COLO829 (cell line): ENCODE data around the gene OR2T5.
"Not testable (repeated sequence)": the region's sequence is repeated elsewhere in the genome, so short reads cannot be mapped to it uniquely, and the experiment has no call there.

ENCODE experiments used
- DNase-seq: peaks from one replicate; pipeline ENCODE4 v3.0.0; 2012; ENCODE audit warnings: low spot score

The OR2T5 gene, protein sequence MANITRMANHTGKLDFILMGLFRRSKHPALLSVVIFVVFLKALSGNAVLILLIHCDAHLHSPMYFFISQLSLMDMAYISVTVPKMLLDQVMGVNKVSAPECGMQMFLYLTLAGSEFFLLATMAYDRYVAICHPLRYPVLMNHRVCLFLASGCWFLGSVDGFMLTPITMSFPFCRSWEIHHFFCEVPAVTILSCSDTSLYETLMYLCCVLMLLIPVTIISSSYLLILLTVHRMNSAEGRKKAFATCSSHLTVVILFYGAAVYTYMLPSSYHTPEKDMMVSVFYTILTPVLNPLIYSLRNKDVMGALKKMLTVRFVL

DNA sequence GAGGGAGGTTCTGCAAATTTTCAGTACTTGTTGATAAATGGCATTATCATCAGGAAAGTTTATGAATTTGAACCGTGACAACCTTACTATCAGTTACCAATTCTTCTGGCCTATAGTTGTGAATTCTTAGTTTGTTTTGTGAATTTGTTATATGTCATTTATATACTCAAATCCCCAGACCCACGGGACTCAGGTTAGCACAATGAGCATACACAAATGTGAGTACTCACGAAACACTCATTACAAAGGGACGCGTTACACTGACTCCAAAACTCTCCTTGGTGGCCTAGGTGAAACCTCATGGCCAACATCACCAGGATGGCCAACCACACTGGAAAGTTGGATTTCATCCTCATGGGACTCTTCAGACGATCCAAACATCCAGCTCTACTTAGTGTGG, at the start of gene OR2T5:
OR2T5 (plus strand) TSS at position 301 of the 400 bp plus-strand sequence; CDS start at position 301, 0 bp downstream.
- not testable (repeated sequence) for DNase-seq

DNA sequence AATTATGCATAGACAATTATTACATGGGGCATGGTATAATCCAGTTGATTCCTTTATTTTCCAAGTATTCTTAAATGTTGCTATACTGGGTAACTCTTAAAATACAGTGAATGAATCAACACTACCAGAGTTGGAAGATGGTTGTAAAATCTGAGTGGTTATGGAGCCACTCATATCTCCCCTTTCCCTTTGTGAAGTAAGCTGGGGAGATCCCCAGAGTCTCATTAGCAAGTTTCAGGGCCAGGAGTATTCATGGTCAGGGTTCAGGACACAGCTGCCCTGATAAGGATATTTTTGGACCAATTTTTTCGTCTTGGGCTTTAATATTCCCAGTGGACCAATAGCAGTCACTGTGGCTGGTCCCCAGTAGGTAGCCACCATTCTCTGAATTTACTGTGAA, 49.7 kb upstream of the OR2T5 start:
- DNase-seq = not testable (repeated sequence)

DNA sequence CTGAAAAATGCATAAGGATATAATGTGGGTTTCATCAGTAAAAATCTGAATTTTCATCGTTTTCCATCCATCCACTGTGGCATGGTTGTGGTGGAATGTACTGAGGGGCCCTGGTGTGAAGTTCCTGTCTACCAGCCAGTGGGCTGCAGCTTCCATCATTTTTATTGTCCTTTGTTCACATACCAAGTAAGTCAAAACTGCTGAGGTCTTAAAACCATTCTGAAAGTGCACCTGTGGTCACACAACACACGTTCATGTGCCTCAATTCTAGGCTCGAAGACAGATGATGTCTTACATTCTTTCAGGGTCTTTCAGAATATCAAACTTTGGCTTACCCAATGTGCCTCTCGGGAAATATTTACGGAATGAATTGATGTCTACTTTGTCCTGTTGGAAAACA, 49.1 kb upstream of the OR2T5 start:
- DNase-seq = not testable (repeated sequence)

DNA sequence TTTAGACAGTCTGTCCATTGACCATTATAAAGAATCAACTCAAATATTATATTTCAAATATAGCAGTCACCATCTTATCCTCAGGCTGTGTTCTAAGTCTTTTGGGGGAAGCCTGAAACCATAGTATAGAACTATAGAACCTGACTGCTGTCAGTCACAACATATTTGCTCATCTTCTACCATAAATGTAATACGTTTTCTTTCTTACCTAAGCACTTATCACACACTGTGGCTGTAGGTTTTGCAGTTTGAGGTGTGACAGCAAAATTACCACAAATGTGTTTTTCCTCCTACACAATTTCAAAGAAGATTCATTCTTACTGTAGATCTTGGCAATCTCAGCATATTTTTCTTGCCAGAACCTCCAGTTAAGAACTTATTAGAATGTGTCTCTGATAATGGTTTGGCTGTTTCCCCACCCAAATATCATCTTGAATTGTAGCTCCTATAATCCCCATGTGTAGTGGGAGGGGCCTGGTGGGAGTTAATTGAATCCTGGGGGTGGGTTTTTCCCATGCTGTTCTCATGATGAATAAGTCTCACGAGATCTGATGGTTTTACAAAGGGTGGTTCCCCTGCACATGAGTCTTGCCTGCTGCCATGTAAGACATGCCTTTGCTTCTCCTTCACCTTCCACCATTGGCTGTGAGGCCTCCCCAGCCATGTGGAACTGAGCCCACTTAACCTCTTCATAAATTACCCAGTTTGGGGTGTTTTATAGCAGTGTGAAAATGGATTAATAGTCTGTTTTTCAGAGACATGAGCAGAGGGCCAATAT, 45.7 kb upstream of the OR2T5 start:
- not testable (repeated sequence) for DNase-seq

DNA sequence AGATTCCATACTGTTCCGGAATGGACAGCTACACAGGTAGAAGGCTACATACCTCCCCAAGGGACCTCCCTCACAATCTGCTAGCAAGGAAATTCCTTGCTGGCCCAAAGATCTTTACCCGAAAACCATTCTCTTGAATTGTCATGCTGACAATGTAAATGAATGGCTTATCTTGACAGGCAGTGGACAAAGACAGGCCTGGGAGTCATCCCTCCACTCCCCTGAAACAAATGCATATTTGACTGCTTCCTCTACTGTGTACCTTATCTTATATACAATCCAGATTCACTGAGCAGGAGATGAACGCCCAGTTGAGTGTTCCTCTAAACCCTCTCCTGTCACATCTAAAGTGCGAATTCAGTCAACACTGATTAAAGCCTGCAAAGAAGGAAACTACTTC, 43.8 kb upstream of the OR2T5 start:
- DNase-seq = not testable (repeated sequence)

DNA sequence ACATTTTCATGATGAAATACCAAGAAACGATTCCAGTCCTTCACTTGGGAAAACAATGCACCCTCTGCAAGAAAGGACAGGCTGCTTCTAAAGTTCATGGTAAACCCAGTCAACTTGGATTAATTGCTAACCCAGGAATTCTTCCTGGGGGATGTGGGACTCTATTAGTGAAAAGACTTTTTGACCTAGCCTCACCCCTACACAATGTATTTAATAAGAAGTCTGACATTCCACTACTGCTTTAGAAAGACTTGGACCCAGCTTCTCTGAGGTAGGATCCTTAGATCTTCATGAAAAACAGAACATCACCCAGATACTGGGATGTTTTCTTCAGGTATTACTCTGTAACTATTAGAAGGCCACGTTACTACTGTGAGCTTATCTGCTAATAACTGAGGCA, 43.0 kb upstream of the OR2T5 start, which contains the start of gene OR2T2:
OR2T2 (plus strand) TSS at position 239 of the 400 bp plus-strand sequence. CDS start 7,161 bp downstream, outside the sequence.
- not testable (repeated sequence) for DNase-seq

DNA sequence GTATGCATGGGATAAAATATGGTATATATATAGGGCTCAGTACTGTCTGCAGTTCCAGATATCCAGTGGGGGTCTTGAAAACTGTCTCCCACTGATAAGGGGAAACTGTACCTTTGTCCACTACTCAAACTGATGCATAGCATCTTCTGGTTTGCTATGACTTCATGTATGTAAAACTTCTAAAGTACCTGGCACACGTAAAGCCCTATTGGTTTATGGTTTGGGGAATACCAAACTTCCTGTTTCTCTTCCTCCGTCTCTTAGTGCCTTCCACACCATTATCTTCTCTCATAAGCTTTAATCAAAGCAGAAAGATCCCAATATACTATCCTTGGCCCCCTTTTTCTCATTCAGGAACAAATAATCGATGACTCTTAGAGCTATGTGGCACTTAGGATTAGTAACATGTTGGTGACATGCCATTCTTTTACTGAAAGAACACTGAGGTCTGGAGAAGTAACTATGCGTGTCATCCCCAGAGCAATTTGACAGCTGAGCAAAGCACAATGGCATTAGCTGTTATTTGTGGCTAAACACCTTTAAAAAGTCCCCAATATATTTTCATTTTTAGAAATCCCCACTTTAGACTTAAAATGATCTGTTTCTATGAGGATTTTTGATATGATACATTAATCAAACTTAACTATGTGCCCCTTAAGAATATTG, 39.8 kb upstream of the OR2T5 start:
- not testable (repeated sequence) for DNase-seq

DNA sequence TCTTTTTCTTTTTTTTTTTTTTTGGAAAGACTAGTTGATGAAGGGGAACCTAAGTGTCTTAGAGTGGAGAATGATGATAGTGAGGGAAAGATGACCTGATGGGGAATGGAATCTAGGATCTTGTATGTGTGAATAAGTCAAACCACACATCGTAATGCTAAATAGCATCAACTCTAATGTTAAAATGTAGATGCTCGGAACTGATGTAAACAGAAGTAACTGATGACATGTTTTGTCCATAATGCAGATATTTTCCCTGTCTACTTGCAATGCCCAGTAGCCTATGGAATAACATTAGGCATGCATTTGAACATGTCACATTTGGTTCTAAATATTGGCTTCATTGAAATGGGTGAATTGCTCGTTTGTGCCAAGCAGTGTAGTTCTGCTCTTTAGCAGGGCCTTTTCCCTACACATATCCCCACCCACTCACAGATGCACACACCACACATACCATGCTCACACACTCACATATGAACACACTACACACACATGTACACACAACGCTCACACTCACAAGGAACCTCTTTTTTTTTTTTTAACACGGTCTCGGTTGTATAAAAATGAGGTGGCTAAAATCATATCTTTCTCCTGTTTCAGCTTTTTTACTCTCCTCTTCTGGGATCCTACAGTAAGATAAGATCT, 38.4 kb upstream of the OR2T5 start:
- DNase-seq = not testable (repeated sequence)

DNA sequence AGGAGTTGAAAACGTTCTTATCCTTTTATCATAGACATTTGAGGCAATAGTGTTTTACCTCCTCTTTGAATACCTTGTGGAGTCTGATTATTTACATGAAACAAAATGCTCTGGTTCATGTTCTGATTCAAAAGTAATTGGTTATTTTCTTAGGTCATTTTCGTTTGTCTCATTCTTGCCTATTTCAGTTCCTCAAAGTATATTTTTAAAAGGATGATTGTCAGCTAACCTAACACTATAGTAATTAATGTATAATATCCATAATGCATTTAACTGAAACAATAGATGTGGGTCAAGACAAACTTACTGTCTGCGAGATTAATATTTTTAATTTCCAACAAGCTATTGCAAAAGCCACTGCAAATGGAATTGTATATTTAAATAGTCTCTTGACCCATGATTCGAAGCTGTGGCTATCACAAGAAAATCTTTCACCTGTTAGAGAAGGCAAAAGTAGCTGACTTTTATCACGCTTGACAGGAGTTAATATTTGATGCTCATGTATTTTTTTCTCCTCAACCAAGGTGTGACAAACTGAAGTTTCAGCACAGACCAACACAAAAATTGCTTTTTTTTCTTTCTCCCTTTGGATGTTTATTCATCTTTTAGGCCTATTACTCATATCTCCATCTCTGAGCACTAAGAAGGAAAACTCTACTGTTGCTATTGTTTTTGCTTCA, 37.8 kb upstream of the OR2T5 start:
- not testable (repeated sequence) for DNase-seq

DNA sequence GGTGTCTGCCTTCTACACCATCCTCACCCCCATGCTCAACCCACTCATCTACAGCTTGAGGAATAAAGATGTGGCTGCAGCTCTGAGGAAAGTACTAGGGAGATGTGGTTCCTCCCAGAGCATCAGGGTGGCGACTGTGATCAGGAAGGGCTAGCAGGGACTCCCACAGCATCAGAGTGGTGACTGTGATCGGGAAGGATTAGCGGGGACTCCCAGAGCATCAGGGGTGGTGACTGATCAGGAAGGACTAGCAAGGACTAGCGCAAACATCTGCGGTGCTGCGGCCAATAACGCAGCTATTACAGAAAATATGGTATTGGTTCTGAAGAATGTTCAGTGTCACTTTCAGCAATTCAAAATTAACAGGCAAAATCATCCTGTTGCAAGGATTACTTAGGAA, 34.8 kb upstream of the OR2T5 start:
- DNase-seq = not testable (repeated sequence)

DNA sequence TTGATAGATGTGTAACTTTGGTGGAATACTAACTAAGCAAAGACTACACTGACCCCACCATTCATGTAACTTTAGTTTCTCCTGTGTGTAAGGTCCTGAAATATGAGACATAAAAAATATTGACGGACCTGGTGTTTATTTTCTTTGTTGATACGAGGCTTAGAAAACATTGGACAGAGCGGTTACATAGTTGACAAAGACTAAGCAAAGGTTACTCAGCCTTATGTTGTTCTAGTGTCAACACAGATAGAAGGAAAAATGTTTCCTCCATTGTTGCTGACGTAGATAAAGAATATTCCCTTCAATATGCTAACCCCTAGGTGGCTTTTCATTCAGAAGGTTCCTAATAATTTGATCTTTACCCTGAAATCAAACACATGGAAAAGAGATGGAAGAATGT, 33.3 kb upstream of the OR2T5 start:
- DNase-seq = not testable (repeated sequence)

DNA sequence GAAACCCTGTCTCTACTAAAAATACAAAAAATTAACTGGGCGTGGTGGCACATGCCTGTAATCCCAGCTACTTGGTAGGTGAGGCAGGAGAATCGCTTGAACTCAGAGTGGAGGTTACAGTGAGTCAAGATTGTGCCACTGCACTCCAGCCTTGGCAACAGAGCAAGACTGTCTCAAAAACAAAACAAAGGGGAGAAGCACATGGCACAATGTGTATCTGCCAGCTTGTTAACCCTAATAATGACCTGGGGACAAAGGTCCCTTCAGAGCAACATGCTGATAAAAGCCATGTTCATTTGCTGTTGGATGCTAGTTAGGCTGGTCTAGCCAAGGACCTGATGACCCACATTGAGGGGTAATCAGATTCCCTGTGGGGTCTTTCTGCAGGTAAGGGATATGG, 31.8 kb upstream of the OR2T5 start:
- not testable (repeated sequence) for DNase-seq

DNA sequence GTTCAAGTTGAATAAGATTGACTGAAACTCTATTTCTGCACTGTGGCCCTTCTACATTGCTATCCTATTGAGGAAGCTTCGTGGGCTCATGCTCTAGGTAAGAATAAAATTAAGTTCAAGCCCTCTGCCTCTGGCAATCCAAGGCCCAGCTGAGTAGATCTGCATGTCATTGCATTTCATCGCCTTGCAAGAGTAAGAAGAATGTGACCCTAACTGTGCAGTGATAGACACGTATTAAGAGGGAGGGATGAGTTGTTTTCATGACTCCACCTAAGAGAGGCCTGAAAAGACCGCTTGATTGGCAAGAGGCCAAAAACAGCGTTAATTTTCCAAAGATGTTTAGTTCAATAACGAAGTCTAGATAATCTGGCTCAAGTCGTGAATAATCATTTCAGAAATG, 29.3 kb upstream of the OR2T5 start:
- not testable (repeated sequence) for DNase-seq

DNA sequence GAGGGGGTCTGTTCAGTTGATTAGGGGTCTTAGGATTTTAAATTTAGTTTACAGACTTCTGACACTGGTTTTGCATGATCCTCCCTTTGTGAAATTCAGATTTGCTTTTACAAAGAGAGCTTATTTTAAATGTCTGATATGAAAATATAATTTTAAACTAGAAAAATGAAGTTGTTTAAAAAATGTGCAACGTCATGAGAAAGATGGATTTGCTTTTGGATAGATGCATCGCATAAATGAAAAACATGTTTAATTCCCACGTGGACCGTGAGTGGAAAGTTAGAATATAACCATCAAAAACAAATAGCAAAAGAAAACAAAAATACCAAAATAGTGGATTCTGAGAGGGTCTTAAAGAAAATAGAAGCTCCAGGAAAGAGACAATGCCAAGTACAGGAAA, 17.2 kb upstream of the OR2T5 start:
- DNase-seq = no peak

DNA sequence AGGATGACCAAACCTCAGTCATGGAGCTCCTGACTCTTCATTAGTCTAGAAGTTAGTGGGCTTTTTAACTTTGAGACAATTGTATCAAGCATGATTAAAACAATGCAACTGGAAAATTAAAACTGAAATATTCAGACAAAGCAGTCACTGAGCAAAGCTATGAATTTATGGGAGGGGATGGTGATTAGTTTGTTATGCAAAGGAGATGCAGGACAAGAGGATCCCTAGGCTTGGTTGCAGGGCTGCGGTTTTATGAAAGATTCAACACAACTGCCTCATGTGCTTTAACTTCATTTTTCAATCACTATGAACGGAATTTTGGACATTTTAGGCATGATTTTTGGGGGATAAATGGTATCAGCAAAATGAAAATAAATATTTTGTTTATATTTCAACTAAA, 16.3 kb upstream of the OR2T5 start:
- not testable (repeated sequence) for DNase-seq

DNA sequence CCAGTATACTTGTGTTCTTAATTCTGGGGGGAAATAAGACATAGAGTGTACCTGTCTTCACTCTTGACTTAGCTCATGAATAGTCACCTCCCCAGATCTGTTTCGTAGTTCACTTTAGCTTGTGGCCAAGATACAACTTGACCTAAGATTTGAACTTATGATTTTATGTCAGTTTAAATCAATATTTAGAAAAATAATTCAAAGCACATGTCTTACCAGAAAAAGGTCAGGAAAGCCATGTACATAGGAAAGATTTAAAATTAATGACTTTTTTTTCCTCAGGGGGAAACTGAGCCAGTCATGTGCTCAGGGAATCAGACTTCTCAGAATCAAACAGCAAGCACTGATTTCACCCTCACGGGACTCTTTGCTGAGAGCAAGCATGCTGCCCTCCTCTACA, 15.3 kb upstream of the OR2T5 start, which contains the start of gene OR2T3:
OR2T3 (plus strand) TSS at position 301 of the 400 bp plus-strand sequence; CDS start at position 301, 0 bp downstream.
- not testable (repeated sequence) for DNase-seq

DNA sequence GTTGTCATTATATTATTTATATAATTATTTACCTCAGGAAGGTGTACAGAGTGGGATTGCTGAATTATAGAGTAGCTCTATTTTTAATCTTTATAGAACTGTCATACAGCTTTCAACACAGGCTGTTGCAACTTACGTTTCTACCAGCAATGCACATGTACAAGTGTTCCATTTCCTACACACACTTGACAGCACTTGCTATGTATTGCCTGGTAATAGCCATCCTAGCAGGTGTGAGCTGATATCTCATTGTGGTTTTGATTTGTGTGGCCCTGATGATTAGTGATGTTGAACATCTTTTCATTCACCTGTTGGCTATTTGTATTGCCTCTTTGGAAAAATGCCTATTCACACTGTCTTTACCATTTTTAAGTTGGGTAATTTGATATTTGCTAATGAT, 12.7 kb upstream of the OR2T5 start:
- DNase-seq = not testable (repeated sequence)

DNA sequence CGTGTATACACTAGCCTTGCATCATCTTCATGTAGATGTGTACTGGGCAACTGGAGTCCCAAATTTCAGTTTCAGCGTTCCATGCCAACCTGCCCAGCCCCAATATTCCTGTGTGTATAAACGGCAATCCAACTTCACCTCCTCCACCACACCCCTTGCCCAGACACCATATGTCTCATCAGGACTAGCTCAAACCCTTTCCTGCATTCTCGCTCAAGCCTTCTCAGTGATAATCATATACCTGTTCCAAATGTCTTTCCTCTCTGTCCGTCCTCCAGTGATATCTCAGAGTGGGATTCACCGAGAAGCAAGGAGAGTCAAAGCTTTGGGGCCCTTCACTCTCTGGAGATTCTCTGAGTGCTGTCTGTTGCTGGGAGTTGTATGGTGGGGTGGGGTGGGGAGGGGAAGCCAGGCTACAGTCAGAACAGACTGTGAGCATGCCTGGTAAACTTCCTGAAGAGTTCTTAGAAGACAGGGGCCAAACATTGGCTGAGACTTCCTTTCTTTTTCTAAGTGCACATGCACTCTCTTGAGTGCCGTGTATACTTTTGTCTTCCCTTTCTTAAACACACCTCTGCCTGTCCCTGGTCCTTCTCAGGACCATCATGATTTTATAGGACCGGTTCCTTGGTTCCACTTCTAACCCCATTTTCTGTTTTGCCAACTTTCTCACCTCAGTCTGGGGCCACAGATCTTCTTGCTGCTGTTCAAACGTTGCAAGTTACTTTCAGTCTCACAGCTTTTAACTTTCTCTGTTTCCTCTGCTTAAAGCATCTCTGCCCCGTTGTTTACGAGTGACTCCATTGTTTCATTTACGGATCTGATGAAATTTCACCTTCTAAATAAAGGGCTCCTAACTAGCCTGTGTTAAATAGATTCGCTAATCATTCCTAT, 6.5 kb upstream of the OR2T5 start:
- DNase-seq = not testable (repeated sequence)

DNA sequence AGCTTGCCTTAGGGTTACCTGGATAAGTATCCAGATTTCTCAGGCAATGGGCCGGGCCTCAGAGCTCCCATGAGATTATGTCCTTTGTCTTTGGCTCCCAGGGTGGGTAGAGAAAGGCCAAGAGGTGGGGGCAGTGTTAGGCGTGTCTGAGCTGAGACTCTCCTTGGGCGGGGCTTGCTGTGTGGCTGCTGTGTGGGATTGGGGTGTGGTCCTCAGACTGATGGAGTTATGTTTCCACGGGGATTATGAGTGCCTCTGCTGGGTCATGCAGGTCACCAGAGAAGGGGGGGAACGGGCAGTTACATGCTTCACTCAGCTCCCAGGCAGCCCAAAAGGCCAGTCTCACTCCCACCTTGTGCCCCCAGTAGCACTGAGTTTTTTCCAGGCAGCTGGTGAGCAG, 8.3 kb downstream of the OR2T5 start:
- DNase-seq = not testable (repeated sequence)
